Measurements from ENCODE around the gene PANX3. TPM values are rescaled to one million over a fixed set of nuclear protein-coding genes. Genes with fewer than 3 reads are reported as not detected.

The PANX3 gene
- polyA plus RNA-seq = not detected

- Mint-ChIP-seq H3K4me3 (no peak within 1 kb of the TSS), H3K36me3 (no peaks in the 10 kb centered on the region), H3K4me1 (no peaks in the 10 kb centered on the region)
These were observed at the start of gene PANX3 for GRCh38 chr11:124611064-124611463. TSS of gene PANX3 (plus strand) at chr11:124611428. CDS start at chr11:124611557, 129 bp downstream.

GRCh38 chr11:124569697-124570096 is 41.5 kb upstream of the PANX3 start, which contains the start of gene OR8A1:
TSS of gene OR8A1 (plus strand) at chr11:124569997. CDS start at chr11:124570120, 123 bp downstream.
- H3K4me3 Mint-ChIP-seq = no peak within 1 kb of the TSS
- DNase-seq = no peak
- peaks cover 5 to 7% (median 7%) of the 10 kb centered on the region in 3 donors for H3K27me3 Mint-ChIP-seq (ENCODE audit: low read depth in 3 of 3)
- H3K4me1 Mint-ChIP-seq = no peaks in the 10 kb centered on the region
- no peaks in the 10 kb centered on the region for H3K9me3 Mint-ChIP-seq
- no peak within 1 kb of the TSS for H3K27ac Mint-ChIP-seq
- no peaks in the 10 kb centered on the region for H3K36me3 Mint-ChIP-seq

More at GRCh38 chr11:124611064-124611463, at the start of gene PANX3:
- peaks cover 0 to 7% (median 2%) of the 10 kb centered on the region in 3 donors for H3K27me3 Mint-ChIP-seq (ENCODE audit: low read depth in 3 of 3)
- H3K27ac Mint-ChIP-seq = no peak within 1 kb of the TSS
- DNase-seq = no peak
- no peaks in the 10 kb centered on the region for H3K9me3 Mint-ChIP-seq

- Mint-ChIP-seq H3K9me3 (no peaks in the 10 kb centered on the region), H3K4me3 (no peak overlapping the region), H3K27ac (no peak overlapping the region), H3K4me1 (no peaks in the 10 kb centered on the region), H3K36me3 (no peaks in the 10 kb centered on the region), H3K27me3 (ENCODE audit: low read depth in 3 of 3) (peaks cover 4 to 7% (median 5%) of the 10 kb centered on the region in 3 donors)
- no peak for DNase-seq
These were observed 41.1 kb upstream of the PANX3 start for GRCh38 chr11:124570160-124570559.

GRCh38 chr11:124577716-124578427 is 33.4 kb upstream of the PANX3 start:
- no peak for DNase-seq
- Mint-ChIP-seq H3K9me3 (no peaks in the 10 kb centered on the region), H3K4me3 (no peak overlapping the region), H3K27me3 (ENCODE audit: low read depth in 3 of 3) (peaks cover 2 to 5% (median 2%) of the 10 kb centered on the region in 3 donors), H3K36me3 (no peaks in the 10 kb centered on the region), H3K27ac (no peak overlapping the region), H3K4me1 (no peaks in the 10 kb centered on the region)

GRCh38 chr11:124578761-124579160 is 32.5 kb upstream of the PANX3 start:
- no peak for DNase-seq
- H3K4me3 Mint-ChIP-seq = no peak overlapping the region

GRCh38 chr11:124581817-124582216 is 29.4 kb upstream of the PANX3 start:
- H3K27me3 Mint-ChIP-seq (ENCODE audit: low read depth in 3 of 3) = peaks cover 2 to 5% (median 4%) of the 10 kb centered on the region in 3 donors
- no peak overlapping the region for H3K4me3 Mint-ChIP-seq

More at GRCh38 chr11:124578761-124579160, 32.5 kb upstream of the PANX3 start:
- H3K4me1 Mint-ChIP-seq = no peaks in the 10 kb centered on the region
- peaks cover 2 to 6% (median 2%) of the 10 kb centered on the region in 3 donors for H3K27me3 Mint-ChIP-seq (ENCODE audit: low read depth in 3 of 3)
- no peaks in the 10 kb centered on the region for H3K9me3 Mint-ChIP-seq
- no peaks in the 10 kb centered on the region for H3K36me3 Mint-ChIP-seq
- H3K27ac Mint-ChIP-seq = no peak overlapping the region

GRCh38 chr11:124582565-124582964 is 28.7 kb upstream of the PANX3 start:
- no peak overlapping the region for H3K27ac Mint-ChIP-seq
- no peaks in the 10 kb centered on the region for H3K4me1 Mint-ChIP-seq
- H3K9me3 Mint-ChIP-seq = no peaks in the 10 kb centered on the region
- H3K36me3 Mint-ChIP-seq = no peaks in the 10 kb centered on the region
- H3K4me3 Mint-ChIP-seq = no peak overlapping the region
- peaks cover 2 to 8% (median 5%) of the 10 kb centered on the region in 3 donors for H3K27me3 Mint-ChIP-seq (ENCODE audit: low read depth in 3 of 3)
- DNase-seq = no peak

More at GRCh38 chr11:124581817-124582216, 29.4 kb upstream of the PANX3 start:
- DNase-seq = no peak
- H3K27ac Mint-ChIP-seq = no peak overlapping the region
- H3K4me1 Mint-ChIP-seq = no peaks in the 10 kb centered on the region
- H3K9me3 Mint-ChIP-seq = no peaks in the 10 kb centered on the region
- no peaks in the 10 kb centered on the region for H3K36me3 Mint-ChIP-seq

- Mint-ChIP-seq H3K4me1 (no peaks in the 10 kb centered on the region), H3K27ac (no peak overlapping the region)
These were observed 27.4 kb upstream of the PANX3 start for GRCh38 chr11:124583781-124584180.

GRCh38 chr11:124584681-124585372 is 26.4 kb upstream of the PANX3 start:
- Mint-ChIP-seq H3K4me3 (no peak overlapping the region), H3K27me3 (ENCODE audit: low read depth in 3 of 3) (peaks cover 2 to 8% (median 5%) of the 10 kb centered on the region in 3 donors), H3K9me3 (no peaks in the 10 kb centered on the region), H3K4me1 (no peaks in the 10 kb centered on the region), H3K27ac (no peak overlapping the region), H3K36me3 (no peaks in the 10 kb centered on the region)
- DNase-seq = no peak

More at GRCh38 chr11:124583781-124584180, 27.4 kb upstream of the PANX3 start:
- H3K9me3 Mint-ChIP-seq = no peaks in the 10 kb centered on the region
- H3K27me3 Mint-ChIP-seq (ENCODE audit: low read depth in 3 of 3) = peaks cover 2 to 8% (median 5%) of the 10 kb centered on the region in 3 donors
- no peaks in the 10 kb centered on the region for H3K36me3 Mint-ChIP-seq
- DNase-seq = no peak
- H3K4me3 Mint-ChIP-seq = no peak overlapping the region

- Mint-ChIP-seq H3K27me3 (ENCODE audit: low read depth in 3 of 3) (peaks cover 2 to 8% (median 5%) of the 10 kb centered on the region in 3 donors), H3K36me3 (no peaks in the 10 kb centered on the region), H3K27ac (no peak overlapping the region), H3K4me3 (no peak overlapping the region), H3K4me1 (no peaks in the 10 kb centered on the region), H3K9me3 (no peaks in the 10 kb centered on the region)
- DNase-seq = peak in 2 of 3 donors; percentile 0 to 3
These were observed 24.9 kb upstream of the PANX3 start for GRCh38 chr11:124586238-124586860.

- H3K4me1 Mint-ChIP-seq = no peaks in the 10 kb centered on the region
- no peaks in the 10 kb centered on the region for H3K9me3 Mint-ChIP-seq
- H3K27me3 Mint-ChIP-seq (ENCODE audit: low read depth in 3 of 3) = peaks cover 0 to 9% (median 4%) of the 10 kb centered on the region in 3 donors
- H3K27ac Mint-ChIP-seq = no peak overlapping the region
- H3K4me3 Mint-ChIP-seq = no peak overlapping the region
- H3K36me3 Mint-ChIP-seq = no peaks in the 10 kb centered on the region
- no peak for DNase-seq
These were observed 19.8 kb upstream of the PANX3 start for GRCh38 chr11:124591430-124591829.

GRCh38 chr11:124592627-124593026 is 18.6 kb upstream of the PANX3 start:
- H3K9me3 Mint-ChIP-seq = no peaks in the 10 kb centered on the region
- no peak for DNase-seq
- no peaks in the 10 kb centered on the region for H3K36me3 Mint-ChIP-seq
- no peak overlapping the region for H3K27ac Mint-ChIP-seq
- peaks cover 4 to 5% (median 4%) of the 10 kb centered on the region in 3 donors for H3K27me3 Mint-ChIP-seq (ENCODE audit: low read depth in 3 of 3)
- H3K4me1 Mint-ChIP-seq = no peaks in the 10 kb centered on the region
- H3K4me3 Mint-ChIP-seq = no peak overlapping the region

GRCh38 chr11:124595302-124595701 is 15.9 kb upstream of the PANX3 start:
- no peak for DNase-seq
- Mint-ChIP-seq H3K27me3 (ENCODE audit: low read depth in 3 of 3) (peaks cover 2 to 8% (median 7%) of the 10 kb centered on the region in 3 donors), H3K36me3 (no peaks in the 10 kb centered on the region), H3K9me3 (no peaks in the 10 kb centered on the region), H3K27ac (no peak overlapping the region), H3K4me3 (no peak overlapping the region), H3K4me1 (no peaks in the 10 kb centered on the region)

GRCh38 chr11:124597626-124598025 is 13.6 kb upstream of the PANX3 start:
- Mint-ChIP-seq H3K4me1 (no peaks in the 10 kb centered on the region), H3K36me3 (no peaks in the 10 kb centered on the region), H3K27ac (no peak overlapping the region), H3K27me3 (ENCODE audit: low read depth in 3 of 3) (peaks cover 2 to 14% (median 12%) of the 10 kb centered on the region in 3 donors), H3K9me3 (no peaks in the 10 kb centered on the region), H3K4me3 (no peak overlapping the region)
- no peak for DNase-seq
